HUDEP-2 (cell line): ENCODE measurements around the gene SPATA31A3.
"Not testable (repeated sequence)": the region's sequence is repeated elsewhere in the genome, so short reads cannot be mapped to it uniquely, and the experiment has no call there.

Experiments
- DNase-seq, 76 experiments: peaks; one replicate each; lab custom pipeline; 2025; ENCODE audit not compliant: unreplicated experiment in 76 of 76; lab: John Stamatoyannopoulos, UW

SPATA31A3 gene

DNA sequence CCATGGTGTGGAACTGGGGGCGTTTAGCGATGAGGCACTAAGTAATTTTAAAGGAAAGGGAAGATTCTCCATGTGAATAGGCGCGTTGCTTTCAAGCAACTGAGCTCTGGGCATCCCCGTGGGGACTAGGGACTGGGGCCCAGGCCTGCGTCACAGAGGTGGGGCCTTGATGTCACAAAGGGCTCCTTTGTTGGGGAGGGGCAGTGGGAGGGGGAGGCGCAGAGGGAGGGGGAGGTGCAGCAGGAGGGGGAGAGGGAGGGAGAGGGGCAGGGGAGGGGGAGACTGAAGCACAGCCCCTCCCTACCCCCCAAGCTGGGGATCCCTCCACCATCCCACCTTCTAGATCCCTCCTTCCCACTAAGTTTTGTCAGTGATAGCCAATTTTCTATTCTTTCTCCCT lies at the start of gene SPATA31A3:
Gene SPATA31A3 (minus strand): TSS at position 101 of the 400 bp plus-strand sequence. CDS start 29 bp downstream, at position 72.
- not testable (repeated sequence) for DNase-seq

DNA sequence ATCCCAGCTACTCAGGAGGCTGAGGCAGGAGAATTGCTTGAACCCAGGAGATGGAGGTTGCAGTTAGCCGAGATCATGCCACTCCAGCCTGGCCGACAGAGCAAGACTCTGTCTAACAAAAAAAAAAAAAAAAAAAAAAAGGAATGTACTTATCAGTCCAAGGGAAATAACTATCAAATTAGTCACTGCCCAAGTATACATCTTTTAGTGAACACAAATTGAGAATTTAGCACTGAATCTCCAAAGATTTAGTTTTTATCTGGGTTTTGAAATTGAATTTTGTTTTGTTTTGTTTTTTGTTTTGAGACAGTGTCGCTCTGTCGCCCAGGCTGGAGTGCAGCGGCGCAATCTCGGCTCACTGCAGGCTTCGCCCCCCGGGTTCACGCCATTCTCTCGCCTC lies 39.8 kb downstream of the SPATA31A3 start:
- not testable (repeated sequence) for DNase-seq

GRCh38 chr9:66942400-66943155 lies 49.8 kb downstream of the SPATA31A3 start:
- DNase-seq: not testable (repeated sequence)

GRCh38 chr9:66939878-66940830 lies 52.2 kb downstream of the SPATA31A3 start:
- not testable (repeated sequence) for DNase-seq

- DNase-seq: not testable (repeated sequence)
Observed at GRCh38 chr9:66938322-66938721, 54.0 kb downstream of the SPATA31A3 start.

- not testable (repeated sequence) for DNase-seq
Observed at GRCh38 chr9:66937662-66938061, 54.7 kb downstream of the SPATA31A3 start.
